Mammary epithelial cell (primary cell): Measurements from ENCODE around the gene ASB6.

Experiments
- CTCF ChIP-seq, 2 donors: IDR thresholded peaks in 1 of 2; conservative IDR thresholded peaks in 1 of 2; 2 replicates each; pipeline ENCODE4 v1.5.1; 2011 to 2012; ENCODE audit warnings: inconsistent platforms in 2 of 2, low read length in 2 of 2, mild to moderate bottlenecking in 2 of 2, control low read depth in 1 of 2, low read depth in 1 of 2; ENCODE audit not compliant: insufficient read depth in 1 of 2; ENCODE audit errors: extremely low read depth in 1 of 2
- EZH2 ChIP-seq: IDR thresholded peaks from 2 replicates; pipeline ENCODE4 v1.6.1; 2012; ENCODE audit warnings: low read length, inconsistent platforms, borderline replicate concordance

GRCh38 chr9:129640871-129641749 lies 841 bp downstream of the ASB6 start:
- no peak for TF ChIP-seq CTCF (conservative IDR thresholded peaks at IDR 0.05 in 1 of 2, IDR thresholded peaks at IDR 0.05 in 1 of 2; ENCODE audit: extremely low read depth in 1 of 2, insufficient read depth in 1 of 2, low read depth in 1 of 2, low read length in 2 of 2)
- no peak for TF ChIP-seq EZH2
